OCI-LY3 (cell line): ENCODE results near the gene DNM3.

ENCODE experiments used
- EZH2phosphoT487 ChIP-seq: fragments of 200-600 bp; shearing (Covaris generic); IDR thresholded peaks from 2 replicates; pipeline ENCODE4 v1.6.1; 2018; ENCODE audit warnings: antibody characterized with exemption, mixed run types, low read depth
- TF ChIP-seq, protein P1 (sequence below): fragments of 200-600, 300-600 bp; sonication (generic); IDR thresholded peaks from 2 replicates; pipeline ENCODE4 v1.5.1; 2014; ENCODE audit warnings: antibody characterized with exemption, low read length, low read depth

DNA sequence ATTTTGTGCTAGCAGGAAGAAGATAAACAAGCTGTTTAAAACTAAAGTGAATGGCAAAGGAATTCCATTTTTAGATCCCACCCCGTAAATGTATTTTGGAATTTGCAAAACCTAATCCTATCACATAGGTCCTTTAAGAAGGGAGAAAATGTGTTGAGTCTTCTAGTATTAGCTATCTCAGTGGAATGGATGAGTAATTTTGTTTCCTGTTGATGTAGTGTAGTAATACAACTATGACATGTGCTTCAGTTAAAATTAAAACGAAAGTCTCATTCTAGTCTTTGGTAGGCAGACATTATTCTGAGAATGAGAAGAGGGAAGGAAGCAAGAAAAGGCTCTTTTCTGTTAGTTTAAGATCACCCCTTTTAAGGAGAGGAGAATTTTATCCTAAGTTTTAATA is 313.3 kb downstream of the DNM3 start:
- TF ChIP-seq, protein P1, sequence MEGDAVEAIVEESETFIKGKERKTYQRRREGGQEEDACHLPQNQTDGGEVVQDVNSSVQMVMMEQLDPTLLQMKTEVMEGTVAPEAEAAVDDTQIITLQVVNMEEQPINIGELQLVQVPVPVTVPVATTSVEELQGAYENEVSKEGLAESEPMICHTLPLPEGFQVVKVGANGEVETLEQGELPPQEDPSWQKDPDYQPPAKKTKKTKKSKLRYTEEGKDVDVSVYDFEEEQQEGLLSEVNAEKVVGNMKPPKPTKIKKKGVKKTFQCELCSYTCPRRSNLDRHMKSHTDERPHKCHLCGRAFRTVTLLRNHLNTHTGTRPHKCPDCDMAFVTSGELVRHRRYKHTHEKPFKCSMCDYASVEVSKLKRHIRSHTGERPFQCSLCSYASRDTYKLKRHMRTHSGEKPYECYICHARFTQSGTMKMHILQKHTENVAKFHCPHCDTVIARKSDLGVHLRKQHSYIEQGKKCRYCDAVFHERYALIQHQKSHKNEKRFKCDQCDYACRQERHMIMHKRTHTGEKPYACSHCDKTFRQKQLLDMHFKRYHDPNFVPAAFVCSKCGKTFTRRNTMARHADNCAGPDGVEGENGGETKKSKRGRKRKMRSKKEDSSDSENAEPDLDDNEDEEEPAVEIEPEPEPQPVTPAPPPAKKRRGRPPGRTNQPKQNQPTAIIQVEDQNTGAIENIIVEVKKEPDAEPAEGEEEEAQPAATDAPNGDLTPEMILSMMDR, result no peak
- no peak for TF ChIP-seq EZH2phosphoT487
